Astrocyte (in vitro differentiated cells and primary cell): ENCODE results near the gene SNED1.

ENCODE experiments used
- CTCF ChIP-seq: IDR thresholded peaks from 2 replicates; pipeline ENCODE4 v1.5.1; 2011; ENCODE audit warnings: low read depth, mild to moderate bottlenecking, inconsistent platforms, low read length, moderate library complexity; ENCODE audit not compliant: insufficient read depth
- EZH2 ChIP-seq: IDR thresholded peaks from 2 replicates; pipeline ENCODE4 v1.6.1; 2012; ENCODE audit warnings: mild to moderate bottlenecking, low read length, inconsistent platforms; ENCODE audit not compliant: insufficient read depth

- TF ChIP-seq CTCF, result no peak
- TF ChIP-seq EZH2, result no peak
Measured at GRCh38 chr2:241039416-241039815, 41.0 kb downstream of the SNED1 start.
